ENCODE measurements around the gene STX16. TPM values are rescaled to one million over a fixed set of nuclear protein-coding genes. Genes with fewer than 3 reads are reported as not detected.

Gene STX16
- total and polyA plus RNA-seq, 9 of the 15 experiments (the other 6 are each of a cell fraction or from before 2014, with no cell fraction given): 4.4 to 43.5 (median 14.7) TPM

- TF ChIP-seq, protein P1, sequence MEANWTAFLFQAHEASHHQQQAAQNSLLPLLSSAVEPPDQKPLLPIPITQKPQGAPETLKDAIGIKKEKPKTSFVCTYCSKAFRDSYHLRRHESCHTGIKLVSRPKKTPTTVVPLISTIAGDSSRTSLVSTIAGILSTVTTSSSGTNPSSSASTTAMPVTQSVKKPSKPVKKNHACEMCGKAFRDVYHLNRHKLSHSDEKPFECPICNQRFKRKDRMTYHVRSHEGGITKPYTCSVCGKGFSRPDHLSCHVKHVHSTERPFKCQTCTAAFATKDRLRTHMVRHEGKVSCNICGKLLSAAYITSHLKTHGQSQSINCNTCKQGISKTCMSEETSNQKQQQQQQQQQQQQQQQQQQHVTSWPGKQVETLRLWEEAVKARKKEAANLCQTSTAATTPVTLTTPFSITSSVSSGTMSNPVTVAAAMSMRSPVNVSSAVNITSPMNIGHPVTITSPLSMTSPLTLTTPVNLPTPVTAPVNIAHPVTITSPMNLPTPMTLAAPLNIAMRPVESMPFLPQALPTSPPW (CRISPR knock-in tag; IDR thresholded peaks at IDR 0.05): peak; percentile 61
- TF ChIP-seq HNRNPH1 (optimal IDR thresholded peaks at IDR 0.05; ENCODE audit: low read depth, low read length): no peak
- peak; percentile 49 for TF ChIP-seq MYNN (IDR thresholded peaks at IDR 0.05)
- TF ChIP-seq MYNN (CRISPR knock-in tag; IDR thresholded peaks at IDR 0.05): no peak
- TF ChIP-seq, protein P2, sequence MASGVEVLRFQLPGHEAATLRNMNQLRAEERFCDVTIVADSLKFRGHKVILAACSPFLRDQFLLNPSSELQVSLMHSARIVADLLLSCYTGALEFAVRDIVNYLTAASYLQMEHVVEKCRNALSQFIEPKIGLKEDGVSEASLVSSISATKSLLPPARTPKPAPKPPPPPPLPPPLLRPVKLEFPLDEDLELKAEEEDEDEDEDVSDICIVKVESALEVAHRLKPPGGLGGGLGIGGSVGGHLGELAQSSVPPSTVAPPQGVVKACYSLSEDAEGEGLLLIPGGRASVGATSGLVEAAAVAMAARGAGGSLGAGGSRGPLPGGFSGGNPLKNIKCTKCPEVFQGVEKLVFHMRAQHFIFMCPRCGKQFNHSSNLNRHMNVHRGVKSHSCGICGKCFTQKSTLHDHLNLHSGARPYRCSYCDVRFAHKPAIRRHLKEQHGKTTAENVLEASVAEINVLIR (CRISPR knock-in tag; IDR thresholded peaks at IDR 0.05): no peak
- TF ChIP-seq TEAD1 (CRISPR knock-in tag; IDR thresholded peaks at IDR 0.05): peak in 1 of 2 experiments; percentile 29; a peak in 1 of 4 replicates
- TF ChIP-seq ZNF696 (CRISPR knock-in tag; conservative IDR thresholded peaks at IDR 0.05): no peak
- TF ChIP-seq TSC22D4 (tag; IDR thresholded peaks at IDR 0.05): no peak
- TF ChIP-seq ZC3H4 (CRISPR knock-in tag; IDR thresholded peaks at IDR 0.05; ENCODE audit: borderline replicate concordance): no peak
- TF ChIP-seq, protein P3, sequence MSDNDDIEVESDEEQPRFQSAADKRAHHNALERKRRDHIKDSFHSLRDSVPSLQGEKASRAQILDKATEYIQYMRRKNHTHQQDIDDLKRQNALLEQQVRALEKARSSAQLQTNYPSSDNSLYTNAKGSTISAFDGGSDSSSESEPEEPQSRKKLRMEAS (CRISPR knock-in tag; IDR thresholded peaks at IDR 0.05): peak; percentile 82
- TF ChIP-seq ZNF644 (tag; IDR thresholded peaks at IDR 0.05; ENCODE audit: low read depth): no peak
- peak; percentile 94 for TF ChIP-seq ETV5 (CRISPR knock-in tag; IDR thresholded peaks at IDR 0.05; ENCODE audit: low read depth)
- peak; percentile 87 for TF ChIP-seq ZNF592 (IDR thresholded peaks at IDR 0.05)
- TF ChIP-seq JUND (IDR thresholded peaks at IDR 0.05; ENCODE audit: borderline replicate concordance, low read depth, low read length): peak; percentile 99
- peak; percentile 98 for TF ChIP-seq JUND (tag; IDR thresholded peaks at IDR 0.05; ENCODE audit: borderline replicate concordance, low read depth, low read length)
Observed at GRCh38 chr20:58623579-58624473, 27.3 kb upstream of the STX16 start (continued).
